GM12801 (cell line): ENCODE data around the gene HSP90AB1.

Experiments
- TF ChIP-seq, protein P1 (sequence below): IDR thresholded peaks from one replicate; pipeline ENCODE4 v1.5.1; 2011; ENCODE audit warnings: control low read depth; ENCODE audit not compliant: insufficient read length; ENCODE audit errors: extremely low read depth

The HSP90AB1 gene

DNA sequence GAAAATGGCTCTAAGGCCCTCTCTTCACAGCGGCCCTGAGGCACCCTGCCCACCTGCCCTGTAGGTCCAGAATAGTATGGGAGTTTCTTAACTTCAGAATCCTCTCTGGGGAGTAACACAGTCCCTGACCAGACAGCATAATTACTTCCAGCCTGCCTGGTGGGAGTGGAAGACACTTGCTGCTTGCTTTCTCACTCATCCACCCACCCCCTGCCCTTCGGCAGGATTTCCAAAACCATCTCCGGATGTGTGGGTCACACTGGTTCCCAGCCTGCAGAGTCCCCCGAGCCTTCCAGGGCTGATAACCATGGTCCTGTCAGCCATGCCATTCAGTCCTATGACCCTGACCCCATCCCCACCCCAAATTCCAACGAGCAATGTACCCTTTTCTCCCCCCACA is 18.1 kb upstream of the HSP90AB1 start:
- TF ChIP-seq, protein P1, sequence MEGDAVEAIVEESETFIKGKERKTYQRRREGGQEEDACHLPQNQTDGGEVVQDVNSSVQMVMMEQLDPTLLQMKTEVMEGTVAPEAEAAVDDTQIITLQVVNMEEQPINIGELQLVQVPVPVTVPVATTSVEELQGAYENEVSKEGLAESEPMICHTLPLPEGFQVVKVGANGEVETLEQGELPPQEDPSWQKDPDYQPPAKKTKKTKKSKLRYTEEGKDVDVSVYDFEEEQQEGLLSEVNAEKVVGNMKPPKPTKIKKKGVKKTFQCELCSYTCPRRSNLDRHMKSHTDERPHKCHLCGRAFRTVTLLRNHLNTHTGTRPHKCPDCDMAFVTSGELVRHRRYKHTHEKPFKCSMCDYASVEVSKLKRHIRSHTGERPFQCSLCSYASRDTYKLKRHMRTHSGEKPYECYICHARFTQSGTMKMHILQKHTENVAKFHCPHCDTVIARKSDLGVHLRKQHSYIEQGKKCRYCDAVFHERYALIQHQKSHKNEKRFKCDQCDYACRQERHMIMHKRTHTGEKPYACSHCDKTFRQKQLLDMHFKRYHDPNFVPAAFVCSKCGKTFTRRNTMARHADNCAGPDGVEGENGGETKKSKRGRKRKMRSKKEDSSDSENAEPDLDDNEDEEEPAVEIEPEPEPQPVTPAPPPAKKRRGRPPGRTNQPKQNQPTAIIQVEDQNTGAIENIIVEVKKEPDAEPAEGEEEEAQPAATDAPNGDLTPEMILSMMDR, result no peak

GRCh38 chr6:44229376-44230033 is 17.4 kb upstream of the HSP90AB1 start:
- TF ChIP-seq, protein P1, result no peak

DNA sequence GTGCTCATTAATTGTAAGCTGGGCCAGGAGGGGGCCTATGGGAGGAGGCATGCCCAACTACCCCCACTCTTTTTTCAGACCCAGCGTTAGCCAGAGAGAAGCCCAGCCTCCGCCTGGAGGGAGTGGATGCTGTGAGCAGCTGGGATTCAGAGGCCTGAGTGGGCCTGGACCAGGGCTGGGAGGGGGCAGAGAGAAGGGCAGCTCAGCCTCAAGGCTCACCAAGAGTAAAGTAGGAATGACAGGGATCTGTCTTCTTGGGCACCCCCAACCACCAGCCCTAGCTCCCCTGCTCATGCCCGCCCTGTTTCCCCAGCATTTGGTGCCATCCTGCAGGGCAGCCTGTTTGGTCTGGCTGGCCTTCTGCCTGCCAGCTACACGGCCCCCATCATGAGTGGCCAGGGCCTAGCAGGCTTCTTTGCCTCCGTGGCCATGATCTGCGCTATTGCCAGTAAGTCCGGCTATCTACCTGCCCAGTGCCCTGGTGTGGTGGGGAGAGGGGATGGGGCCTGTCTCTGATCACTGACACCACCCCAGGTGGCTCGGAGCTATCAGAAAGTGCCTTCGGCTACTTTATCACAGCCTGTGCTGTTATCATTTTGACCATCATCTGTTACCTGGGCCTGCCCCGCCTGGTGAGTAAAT is 16.7 kb upstream of the HSP90AB1 start:
- TF ChIP-seq, protein P1, result no peak

- TF ChIP-seq, protein P1, result no peak
Observed at GRCh38 chr6:44232676-44233566, 14.0 kb upstream of the HSP90AB1 start.

- TF ChIP-seq, protein P1, result no peak
Observed at GRCh38 chr6:44233567-44234100, 13.3 kb upstream of the HSP90AB1 start.

DNA sequence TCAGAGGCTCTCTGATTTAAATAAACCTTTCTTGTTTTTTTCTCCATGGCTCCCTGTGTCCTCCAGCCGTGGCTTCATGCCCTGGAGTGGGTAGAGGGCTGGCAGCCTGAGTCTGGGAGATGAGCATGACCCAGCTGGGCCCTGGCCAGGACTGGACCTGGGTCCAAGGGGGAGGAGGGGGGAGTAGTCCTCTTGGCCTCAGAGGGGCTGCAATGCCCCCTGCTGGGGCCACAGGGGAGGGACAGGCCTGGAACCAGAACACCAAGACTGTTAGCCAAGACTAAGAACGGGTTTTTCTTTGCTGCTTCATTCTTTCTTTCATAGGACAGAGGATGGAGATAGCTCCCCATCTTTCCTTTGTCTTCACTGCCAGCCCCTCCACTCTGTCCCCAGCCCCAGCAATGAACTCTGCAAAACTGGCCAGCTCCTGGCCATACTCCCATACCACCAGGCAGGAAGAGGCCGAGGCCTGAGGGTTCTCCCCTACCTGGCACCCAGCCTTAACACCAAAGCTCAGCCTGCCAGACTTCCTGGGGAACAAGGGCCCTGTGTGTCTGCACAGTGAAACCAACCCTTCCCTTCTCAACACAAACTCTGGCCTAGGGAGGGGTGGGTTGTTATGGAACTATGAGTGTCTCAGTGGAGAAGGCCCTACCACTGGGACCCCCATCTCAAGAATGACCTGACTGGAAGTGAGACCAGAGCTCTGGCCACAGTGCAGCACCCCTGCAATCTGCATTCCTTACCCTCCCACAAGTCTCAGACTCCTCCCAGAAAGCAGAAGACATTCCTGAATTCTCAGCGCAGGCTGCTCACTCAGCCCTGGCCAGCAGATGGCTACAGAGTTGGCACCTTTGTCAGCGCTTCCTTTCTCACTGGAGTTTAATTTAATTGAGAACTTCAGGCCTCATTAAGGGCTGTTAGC is 12.5 kb upstream of the HSP90AB1 start:
- TF ChIP-seq, protein P1, result no peak

- TF ChIP-seq, protein P1, result no peak
Observed at GRCh38 chr6:44235269-44235668, 11.6 kb upstream of the HSP90AB1 start.
